Mesodermal cell (in vitro differentiated cells): ENCODE measurements around the gene CFP. TPM values are rescaled to one million over a fixed set of nuclear protein-coding genes. Genes with fewer than 3 reads are reported as not detected.
"Not testable (repeated sequence)": the region's sequence is repeated elsewhere in the genome, so short reads cannot be mapped to it uniquely, and the experiment has no call there.

Source experiments
- H3K27ac ChIP-seq: 2 replicates; pipeline ENCODE4 v1.7.0; 2013; ENCODE audit warnings: mild to moderate bottlenecking, low read depth, low read length, moderate library complexity; ENCODE audit not compliant: severe bottlenecking
- H3K36me3 ChIP-seq: 2 replicates; pipeline ENCODE4 v1.7.1; 2013; ENCODE audit warnings: mild to moderate bottlenecking, low read length, moderate library complexity; ENCODE audit not compliant: control insufficient read depth, insufficient read depth
- H3K4me1 ChIP-seq: one replicate; pipeline ENCODE4 v1.7.1; 2013; ENCODE audit warnings: mild to moderate bottlenecking, low read length; ENCODE audit not compliant: insufficient read depth, control insufficient read depth, poor library complexity, severe bottlenecking
- H3K4me3 ChIP-seq: 2 replicates; pipeline ENCODE4 v1.7.0; 2013; ENCODE audit warnings: low read length, control low read depth, mild to moderate bottlenecking; ENCODE audit not compliant: insufficient read depth, poor library complexity, severe bottlenecking; ENCODE audit errors: extremely low read depth
- H3K9me3 ChIP-seq: 2 replicates; pipeline ENCODE4 v1.7.1; 2013; ENCODE audit warnings: mild to moderate bottlenecking, low read length, moderate library complexity; ENCODE audit not compliant: control insufficient read depth
- WGBS, 2 experiments: methylation state at CpG; one replicate each; pipeline ENCODE4 v1.1.5; 2013; ENCODE audit warnings: missing lambda C conversion rate in 2 of 2; ENCODE audit not compliant: insufficient coverage in 2 of 2; 5-methylcytosine and 5-hydroxymethylcytosine counted together
- polyA plus RNA-seq, 2 experiments: library from polyadenylated mRNA; stranded (reverse); fragments of 50-300 nt; gene quantifications; one replicate each; pipeline ENCODE4 v1.2.3, GENCODE V29; 2013

The CFP gene
- polyA plus RNA-seq (2013, experiment 1 of 2): 2.3 TPM
- 1.9 TPM for polyA plus RNA-seq (2013, experiment 2 of 2)

GRCh38 chrX:47629419-47630200 lies at the start of gene CFP:
Gene CFP (minus strand): TSS chrX:47629930. CDS start chrX:47629844, 86 bp downstream.
- 70 to 71% methylated on average over 2 of the region's 14 CpGs for WGBS, 2 experiments
- Histone ChIP-seq H3K4me1 (no peaks in the 10 kb centered on the region), H3K36me3 (no peaks in the 10 kb centered on the region), H3K4me3 (no peak within 1 kb of the TSS), H3K9me3 (no peaks in the 10 kb centered on the region), H3K27ac (no peak within 1 kb of the TSS)

- H3K27ac ChIP-seq, H3K4me3 ChIP-seq, H3K4me1 ChIP-seq, H3K36me3 ChIP-seq, H3K9me3 ChIP-seq: not testable (repeated sequence)
- WGBS, 2 experiments: 100% methylated on average over 1 of the region's 7 CpGs; no CpG with 5 or more reads in 1 of the 2 experiments
Observed at GRCh38 chrX:47675959-47676859, 46.5 kb upstream of the CFP start.

GRCh38 chrX:47674776-47675175 lies 45.0 kb upstream of the CFP start:
- Histone ChIP-seq H3K4me1 (no peaks in the 10 kb centered on the region), H3K36me3 (no peaks in the 10 kb centered on the region), H3K27ac (no peak overlapping the region), H3K9me3 (no peaks in the 10 kb centered on the region), H3K4me3 (no peak overlapping the region)
- 100% methylated on average over 3 of the region's 5 CpGs; no CpG with 5 or more reads in 1 of the 2 experiments for WGBS, 2 experiments

GRCh38 chrX:47665797-47666196 lies 36.1 kb upstream of the CFP start:
- WGBS, 2 experiments: 76 to 94% methylated on average over 2 of the region's 4 CpGs
- H3K4me1 ChIP-seq, H3K9me3 ChIP-seq, H3K4me3 ChIP-seq, H3K36me3 ChIP-seq, H3K27ac ChIP-seq: not testable (repeated sequence)

GRCh38 chrX:47664737-47665136 lies 35.0 kb upstream of the CFP start:
- Histone ChIP-seq H3K4me1 (peaks cover 3% of the 10 kb centered on the region), H3K36me3 (no peaks in the 10 kb centered on the region), H3K27ac (peak overlapping the region; percentile 59), H3K9me3 (no peaks in the 10 kb centered on the region), H3K4me3 (no peak overlapping the region)
- WGBS, 2 experiments: 60% methylated on average over 1 of the region's 5 CpGs; no CpG with 5 or more reads in 1 of the 2 experiments

GRCh38 chrX:47662144-47662657 lies 32.5 kb upstream of the CFP start:
- WGBS, 2 experiments: no CpG with 5 or more reads among the region's 1 CpG
- no peaks in the 10 kb centered on the region for H3K9me3 ChIP-seq
- H3K4me1 ChIP-seq: peaks cover 3% of the 10 kb centered on the region
- H3K36me3 ChIP-seq: peaks cover 6% of the 10 kb centered on the region
- H3K4me3 ChIP-seq: no peak overlapping the region
- peak overlapping the region; percentile 53 for H3K27ac ChIP-seq

GRCh38 chrX:47661539-47661938 lies 31.8 kb upstream of the CFP start:
- 100% methylated on average over 1 of the region's 7 CpGs; no CpG with 5 or more reads in 1 of the 2 experiments for WGBS, 2 experiments
- Histone ChIP-seq H3K27ac (no peak overlapping the region), H3K4me3 (no peak overlapping the region), H3K4me1 (peaks cover 3% of the 10 kb centered on the region), H3K9me3 (no peaks in the 10 kb centered on the region), H3K36me3 (peaks cover 13% of the 10 kb centered on the region)

GRCh38 chrX:47659421-47659726 lies 29.6 kb upstream of the CFP start:
- no peaks in the 10 kb centered on the region for H3K9me3 ChIP-seq
- peaks cover 33% of the 10 kb centered on the region for H3K36me3 ChIP-seq
- H3K4me1 ChIP-seq: peaks cover 3% of the 10 kb centered on the region
- H3K4me3 ChIP-seq: peak overlapping the region; percentile 53
- H3K27ac ChIP-seq: peak overlapping the region; percentile 97
- WGBS, 2 experiments: 40 to 57% methylated on average over 1 to 6 of the region's 8 CpGs

- Histone ChIP-seq H3K36me3 (peaks cover 34% of the 10 kb centered on the region), H3K27ac (peak within 1 kb of the TSS; percentile 97), H3K4me1 (peaks cover 3% of the 10 kb centered on the region), H3K4me3 (peak within 1 kb of the TSS; percentile 53), H3K9me3 (no peaks in the 10 kb centered on the region)
- 1% methylated on average over 19 of the region's 54 CpGs; no CpG with 5 or more reads in 1 of the 2 experiments for WGBS, 2 experiments
Observed at GRCh38 chrX:47658684-47659420, 29.1 kb upstream of the CFP start, which contains the start of gene UXT. Gene UXT (minus strand): TSS chrX:47659180. CDS start chrX:47658927, 253 bp downstream.

- peaks cover 37% of the 10 kb centered on the region for H3K36me3 ChIP-seq
- 0% methylated on average over 9 of the region's 13 CpGs; no CpG with 5 or more reads in 1 of the 2 experiments for WGBS, 2 experiments
- H3K27ac ChIP-seq: peak overlapping the region; percentile 97
- H3K4me1 ChIP-seq: peaks cover 3% of the 10 kb centered on the region
- no peaks in the 10 kb centered on the region for H3K9me3 ChIP-seq
- peak overlapping the region; percentile 53 for H3K4me3 ChIP-seq
Observed at GRCh38 chrX:47658301-47658683, 28.6 kb upstream of the CFP start.
